Measurements from ENCODE around the gene KLHL10. TPM values are rescaled to one million over a fixed set of nuclear protein-coding genes. Genes with fewer than 3 reads are reported as not detected.
A peak's percentile ranks its signal among the peaks of the same experiment; 100 is the strongest.

The KLHL10 gene
- total RNA-seq, 1 experiment from 2014 or later, result not detected

- in situ Hi-C loops (cut with HindIII; ENCODE audit: low sequenced_read_pairs), result no loop called here
- DNase-seq (ENCODE audit: low spot score), result peak; percentile 17
Observed at GRCh38 chr17:41885733-41886132, 48.1 kb downstream of the KLHL10 start.

- DNase-seq (ENCODE audit: low spot score), result no peak
- in situ Hi-C loops (cut with HindIII; ENCODE audit: low sequenced_read_pairs), result no loop called here
Observed at GRCh38 chr17:41888332-41888965, 50.8 kb downstream of the KLHL10 start.

GRCh38 chr17:41891135-41892020, 53.8 kb downstream of the KLHL10 start:
- in situ Hi-C loops (cut with HindIII; ENCODE audit: low sequenced_read_pairs), result no loop called here
- DNase-seq (ENCODE audit: low spot score), result no peak

- in situ Hi-C loops (cut with HindIII; ENCODE audit: low sequenced_read_pairs), result no loop called here
- DNase-seq (ENCODE audit: low spot score), result no peak
Observed at GRCh38 chr17:41892021-41892376, 54.4 kb downstream of the KLHL10 start.

- in situ Hi-C loops (cut with HindIII; ENCODE audit: low sequenced_read_pairs), result no loop called here
- no peak for DNase-seq (ENCODE audit: low spot score)
Observed at GRCh38 chr17:41893384-41893783, 55.8 kb downstream of the KLHL10 start.

GRCh38 chr17:41894791-41895331, 57.2 kb downstream of the KLHL10 start:
- in situ Hi-C loops (cut with HindIII; ENCODE audit: low sequenced_read_pairs), result no loop called here
- no peak for DNase-seq (ENCODE audit: low spot score)

GRCh38 chr17:41895617-41896016, 58.0 kb downstream of the KLHL10 start:
- in situ Hi-C loops (cut with HindIII; ENCODE audit: low sequenced_read_pairs), result no loop called here
- no peak for DNase-seq (ENCODE audit: low spot score)

GRCh38 chr17:41896726-41897125, 59.1 kb downstream of the KLHL10 start:
- in situ Hi-C loops (cut with HindIII; ENCODE audit: low sequenced_read_pairs), result no loop called here
- no peak for DNase-seq (ENCODE audit: low spot score)

Other genes with a start within 250 kb of the KLHL10 start
- not detected in 2 replicates for gene KRT16, start 225.1 kb upstream of the KLHL10 start, total RNA-seq (2014; rRNA removed; shearing (Covaris generic))
- gene KRT17, start 213.2 kb upstream of the KLHL10 start, total RNA-seq (2014; rRNA removed; shearing (Covaris generic)), result not detected in 2 replicates
- 18.0 and 39.6 TPM in 2 replicates for gene EIF1, start 148.9 kb upstream of the KLHL10 start, total RNA-seq (2014; rRNA removed; shearing (Covaris generic))
- gene GAST, start 125.5 kb upstream of the KLHL10 start, total RNA-seq (2014; rRNA removed; shearing (Covaris generic)), result not detected in 2 replicates
- 1.1 and 1.6 TPM in 2 replicates for gene HAP1, start 103.2 kb upstream of the KLHL10 start, total RNA-seq (2014; rRNA removed; shearing (Covaris generic))
- 44.9 and 57.8 TPM in 2 replicates for gene JUP, start 51.1 kb upstream of the KLHL10 start, total RNA-seq (2014; rRNA removed; shearing (Covaris generic))
- 30.5 and 40.4 TPM in 2 replicates for gene P3H4, start 25.9 kb upstream of the KLHL10 start, total RNA-seq (2014; rRNA removed; shearing (Covaris generic))
- 207 and 220 TPM in 2 replicates for gene FKBP10, start 24.8 kb upstream of the KLHL10 start, total RNA-seq (2014; rRNA removed; shearing (Covaris generic))
- 75.8 and 77.8 TPM in 2 replicates for gene NT5C3B, start 1.6 kb upstream of the KLHL10 start, total RNA-seq (2014; rRNA removed; shearing (Covaris generic))
- 13.4 and 16.2 TPM in 2 replicates for gene KLHL11, start 27.6 kb downstream of the KLHL10 start, total RNA-seq (2014; rRNA removed; shearing (Covaris generic))
- 193 and 255 TPM in 2 replicates for gene ACLY, start 81.1 kb downstream of the KLHL10 start, total RNA-seq (2014; rRNA removed; shearing (Covaris generic))
- gene ODAD4, start 92.8 kb downstream of the KLHL10 start, total RNA-seq (2014; rRNA removed; shearing (Covaris generic)), result 1.7 TPM in 1 of 2 replicates, not detected in the other
- 55.4 and 76.7 TPM in 2 replicates for gene CNP, start 129.0 kb downstream of the KLHL10 start, total RNA-seq (2014; rRNA removed; shearing (Covaris generic))
- 148 and 158 TPM in 2 replicates for gene DNAJC7, start 179.6 kb downstream of the KLHL10 start, total RNA-seq (2014; rRNA removed; shearing (Covaris generic))
- 42.6 and 65.5 TPM in 2 replicates for gene NKIRAS2, start 182.3 kb downstream of the KLHL10 start, total RNA-seq (2014; rRNA removed; shearing (Covaris generic))
- gene C17orf113, start 212.8 kb downstream of the KLHL10 start, total RNA-seq (2014; rRNA removed; shearing (Covaris generic)), result 1.7 and 2.3 TPM in 2 replicates

Measured in G401 (cell line).